GM12801 (cell line): Measurements from ENCODE around the gene SYCP2.

Experiments used
- CTCF ChIP-seq: IDR thresholded peaks from one replicate; pipeline ENCODE4 v1.5.1; 2011; ENCODE audit warnings: control low read depth; ENCODE audit not compliant: insufficient read length; ENCODE audit errors: extremely low read depth

The SYCP2 gene

GRCh38 chr20:59925359-59925758 is 8.1 kb downstream of the SYCP2 start:
- TF ChIP-seq CTCF, result no peak

- no peak for TF ChIP-seq CTCF
Observed at GRCh38 chr20:59923514-59923913, 9.9 kb downstream of the SYCP2 start.

- no peak for TF ChIP-seq CTCF
Observed at GRCh38 chr20:59920944-59921343, 12.5 kb downstream of the SYCP2 start.

GRCh38 chr20:59912609-59913008 is 20.8 kb downstream of the SYCP2 start:
- no peak for TF ChIP-seq CTCF

- no peak for TF ChIP-seq CTCF
Observed at GRCh38 chr20:59911041-59911440, 22.4 kb downstream of the SYCP2 start.

- no peak for TF ChIP-seq CTCF
Observed at GRCh38 chr20:59908855-59909254, 24.6 kb downstream of the SYCP2 start.

GRCh38 chr20:59903621-59904020 is 29.8 kb downstream of the SYCP2 start:
- TF ChIP-seq CTCF, result no peak

GRCh38 chr20:59902470-59902869 is 31.0 kb downstream of the SYCP2 start:
- TF ChIP-seq CTCF, result no peak
